H9 (cell line): ENCODE measurements around the gene MBTD1. TPM values are rescaled to one million over a fixed set of nuclear protein-coding genes. Genes with fewer than 3 reads are reported as not detected.

Source experiments
- DNase-seq: peaks from one replicate; pipeline ENCODE4 v3.0.0-alpha.2; 2017
- H2AFZ ChIP-seq: one replicate; pipeline ENCODE4 v1.6.1; 2013; ENCODE audit warnings: mild to moderate bottlenecking, low read length, control low read depth, moderate library complexity
- H2AK5ac ChIP-seq: 2 replicates; pipeline ENCODE4 v1.6.1; 2013; ENCODE audit warnings: low read length, control low read depth, mixed read lengths; ENCODE audit not compliant: insufficient read length
- H2BK120ac ChIP-seq: one replicate; pipeline ENCODE4 v1.6.1; 2013; ENCODE audit warnings: low read depth, mild to moderate bottlenecking, low read length, control low read depth, inconsistent platforms; ENCODE audit not compliant: poor library complexity, severe bottlenecking
- H2BK12ac ChIP-seq: 2 replicates; pipeline ENCODE4 v1.6.1; 2013; ENCODE audit warnings: low read length, control low read depth, mixed read lengths, low read depth; ENCODE audit not compliant: insufficient read length
- H2BK15ac ChIP-seq: 2 replicates; pipeline ENCODE4 v1.6.1; 2013; ENCODE audit warnings: low read depth, low read length, control low read depth
- H2BK20ac ChIP-seq: one replicate; pipeline ENCODE4 v1.6.1; 2013; ENCODE audit warnings: low read depth, mild to moderate bottlenecking, low read length, control low read depth, inconsistent platforms; ENCODE audit not compliant: poor library complexity, severe bottlenecking
- H2BK5ac ChIP-seq: 2 replicates; pipeline ENCODE4 v1.6.1; 2013; ENCODE audit warnings: low read length, control low read depth, mixed read lengths; ENCODE audit not compliant: insufficient read length
- H3K14ac ChIP-seq: 2 replicates; pipeline ENCODE4 v1.6.1; 2013; ENCODE audit warnings: low read length, control low read depth; ENCODE audit not compliant: insufficient read depth
- H3K18ac ChIP-seq: 2 replicates; pipeline ENCODE4 v1.6.1; 2013; ENCODE audit warnings: low read depth, mild to moderate bottlenecking, mixed read lengths, low read length, control low read depth; ENCODE audit not compliant: insufficient read length
- H3K23ac ChIP-seq: 2 replicates; pipeline ENCODE4 v1.6.1; 2013; ENCODE audit warnings: low read length, control low read depth, mixed read lengths, low read depth; ENCODE audit not compliant: insufficient read length
- H3K23me2 ChIP-seq: 2 replicates; pipeline ENCODE4 v1.6.1; 2013; ENCODE audit warnings: low read depth, mild to moderate bottlenecking, mixed read lengths, low read length, control low read depth; ENCODE audit not compliant: insufficient read length, poor library complexity, severe bottlenecking
- H3K27ac ChIP-seq: 2 replicates; pipeline ENCODE4 v1.5.1; 2013; ENCODE audit warnings: low read length, control low read depth, mixed read lengths, low read depth; ENCODE audit not compliant: insufficient read length
- H3K27me3 ChIP-seq: 2 replicates; pipeline ENCODE4 v1.6.1; 2013; ENCODE audit warnings: low read length, control low read depth, inconsistent platforms; ENCODE audit not compliant: insufficient read depth
- H3K4ac ChIP-seq: 2 replicates; pipeline ENCODE4 v1.6.1; 2013; ENCODE audit warnings: low read depth, mild to moderate bottlenecking, control low read depth, inconsistent platforms, low read length, moderate library complexity
- H3K4me1 ChIP-seq: 2 replicates; pipeline ENCODE4 v1.6.1; 2013; ENCODE audit warnings: low read length, control low read depth, inconsistent platforms; ENCODE audit not compliant: insufficient read depth
- H3K4me2 ChIP-seq: 2 replicates; pipeline ENCODE4 v1.6.1; 2013; ENCODE audit warnings: low read length, control low read depth, mixed read lengths; ENCODE audit not compliant: insufficient read length, insufficient read depth
- H3K56ac ChIP-seq: 2 replicates; pipeline ENCODE4 v1.6.1; 2013; ENCODE audit warnings: low read depth, mild to moderate bottlenecking, mixed read lengths, low read length, control low read depth; ENCODE audit not compliant: insufficient read length
- H3K79me1 ChIP-seq: 2 replicates; pipeline ENCODE4 v1.6.1; 2013; ENCODE audit warnings: low read depth, mild to moderate bottlenecking, moderate library complexity, low read length, control low read depth, inconsistent platforms; ENCODE audit not compliant: insufficient read depth, poor library complexity, severe bottlenecking
- H3K79me2 ChIP-seq: 2 replicates; pipeline ENCODE4 v1.6.1; 2013; ENCODE audit warnings: low read length, control low read depth, inconsistent platforms; ENCODE audit not compliant: insufficient read depth
- H3K9ac ChIP-seq: 2 replicates; pipeline ENCODE4 v1.6.1; 2013; ENCODE audit warnings: low read length, control low read depth, mixed read lengths; ENCODE audit not compliant: insufficient read length; ENCODE audit errors: extremely low read depth
- H3K9me3 ChIP-seq: one replicate; pipeline ENCODE4 v1.6.1; 2013; ENCODE audit warnings: low read depth, low read length, inconsistent platforms; ENCODE audit not compliant: control insufficient read depth
- H3T11ph ChIP-seq: one replicate; pipeline ENCODE4 v1.6.1; 2013; ENCODE audit warnings: mild to moderate bottlenecking, low read length, control low read depth, inconsistent platforms
- H4K20me1 ChIP-seq: one replicate; pipeline ENCODE4 v1.6.1; 2013; ENCODE audit not compliant: control insufficient read depth, insufficient read length, insufficient read depth
- H4K5ac ChIP-seq: 2 replicates; pipeline ENCODE4 v1.6.1; 2013; ENCODE audit warnings: low read depth, mild to moderate bottlenecking, mixed read lengths, low read length, control low read depth; ENCODE audit not compliant: insufficient read length
- H4K8ac ChIP-seq: replicated peaks from 2 replicates; pipeline ENCODE4 v1.6.1; 2013; ENCODE audit warnings: low read length, control low read depth, mixed read lengths, low read depth; ENCODE audit not compliant: insufficient read length
- H4K91ac ChIP-seq: 2 replicates; pipeline ENCODE4 v1.6.1; 2013; ENCODE audit warnings: low read depth, mild to moderate bottlenecking, moderate library complexity, mixed read lengths, low read length, control low read depth; ENCODE audit not compliant: insufficient read length
- H3K27ac Mint-ChIP-seq, 3 experiments: 2 replicates in 2 of 3; 3 replicates in 1 of 3; pipeline ENCODE4 v1.8.0; 2020 to 2021; ENCODE audit warnings: mixed read lengths in 3 of 3, mild to moderate bottlenecking in 1 of 3, moderate library complexity in 1 of 3
- H3K27me3 Mint-ChIP-seq: 2 replicates; pipeline ENCODE4 v1.8.0; 2021; ENCODE audit warnings: low read depth, mild to moderate bottlenecking, moderate library complexity, mixed read lengths
- H3K36me3 Mint-ChIP-seq, 3 experiments: 2 replicates in 2 of 3; 3 replicates in 1 of 3; pipeline ENCODE4 v1.8.0; 2020 to 2021; ENCODE audit warnings: low read depth in 3 of 3, mixed read lengths in 3 of 3; ENCODE audit not compliant: insufficient read depth in 1 of 3
- H3K4me1 Mint-ChIP-seq, 2 experiments: 2 replicates each; pipeline ENCODE4 v1.8.0; 2020; ENCODE audit warnings: mixed read lengths in 2 of 2
- H3K4me3 Mint-ChIP-seq, 2 experiments: 2 replicates in 1 of 2; 3 replicates in 1 of 2; pipeline ENCODE4 v1.8.0; 2020 to 2021; ENCODE audit warnings: mild to moderate bottlenecking in 2 of 2, mixed read lengths in 2 of 2, moderate library complexity in 1 of 2
- H3K9me3 Mint-ChIP-seq, 2 experiments: 2 replicates in 1 of 2; 3 replicates in 1 of 2; pipeline ENCODE4 v1.8.0; 2020; ENCODE audit warnings: mild to moderate bottlenecking in 2 of 2, mixed read lengths in 2 of 2, moderate library complexity in 1 of 2
- CTCF ChIP-seq: fragments of 200-600 bp; sonication (generic); conservative IDR thresholded peaks from 3 replicates; pipeline ENCODE4 v1.8.0; 2021; ENCODE audit warnings: antibody characterized with exemption, mild to moderate bottlenecking
- WGBS: extraction: QIAGEN DNeasy Blood & Tissue Kit; methylation state at CpG from one replicate; pipeline ENCODE4 v1.1.7; 2013; ENCODE audit warnings: missing lambda C conversion rate, low lambda C conversion rate, mixed read lengths; ENCODE audit not compliant: insufficient read length; ENCODE audit errors: extremely low coverage; 5-methylcytosine and 5-hydroxymethylcytosine counted together
- total RNA-seq: library from RNA; stranded (reverse); gene quantifications from 2 replicates; pipeline ENCODE4 v1.2.1, GENCODE V29; 2021

MBTD1 gene
- total RNA-seq, 1 experiment from 2014 or later: 49.6 TPM

- no CpG with 5 or more reads among the region's 10 CpGs for WGBS
- peak overlapping the region in 2 of 3 experiments; percentile 9 to 44; a peak in 3 of 7 replicates for H3K27ac Mint-ChIP-seq
- Histone ChIP-seq H3K4me2 (no peak overlapping the region), H3K23me2 (no peaks in the 10 kb centered on the region), H3K79me1 (peaks cover 5% of the 10 kb centered on the region), H4K8ac (no peak overlapping the region), H2AFZ (no peak overlapping the region), H3K9ac (no peak overlapping the region), H4K91ac (no peak overlapping the region), H3K4ac (no peak overlapping the region), H3K9me3 (no peaks in the 10 kb centered on the region), H3K79me2 (peaks cover 2% of the 10 kb centered on the region; the same call in 1 of the 2 replicates), H2BK12ac (no peak overlapping the region), H3K27me3 (no peaks in the 10 kb centered on the region), H3K56ac (no peak overlapping the region), H4K5ac (no peak overlapping the region), H4K20me1 (no peaks in the 10 kb centered on the region), H2BK15ac (no peak overlapping the region), H2BK120ac (no peak overlapping the region), H2AK5ac (no peak overlapping the region), H3K18ac (no peak overlapping the region), H3T11ph (no peak overlapping the region), H3K4me1 (no peaks in the 10 kb centered on the region), H2BK20ac (no peak overlapping the region), H3K27ac (no peak overlapping the region), H2BK5ac (no peak overlapping the region), H3K23ac (no peak overlapping the region), H3K14ac (no peak overlapping the region)
- H3K4me1 Mint-ChIP-seq: 0 out of 4 replicates have a peak, but pooled peaks cover 0 to 2% of the 10 kb centered on the region in 2 experiments
- no peak overlapping the region for H3K4me3 Mint-ChIP-seq
- no peak for TF ChIP-seq CTCF
- H3K27me3 Mint-ChIP-seq: no peaks in the 10 kb centered on the region
- no peaks in the 10 kb centered on the region for H3K9me3 Mint-ChIP-seq
- H3K36me3 Mint-ChIP-seq: peaks cover 12 to 55% (median 47%) of the 10 kb centered on the region in 3 experiments; a peak in 6 of 7 replicates
- no peak for DNase-seq
Measured at GRCh38 chr17:51224402-51225262, 35.2 kb downstream of the MBTD1 start.
